SK-N-DZ (cell line): ENCODE data around the gene MAN1C1.
A peak's percentile ranks its signal among the peaks of the same experiment; 100 is the strongest.

Experiments
- DNase-seq: peaks from one replicate; pipeline ENCODE4 v3.0.0-alpha.2; 2015; ENCODE audit warnings: low spot score

MAN1C1 gene

GRCh38 chr1:25800703-25801377 is 184.2 kb downstream of the MAN1C1 start:
- DNase-seq, result no peak

- DNase-seq, result peak; percentile 54
Observed at GRCh38 chr1:25802915-25803314, 186.3 kb downstream of the MAN1C1 start.

GRCh38 chr1:25803368-25803767 is 186.8 kb downstream of the MAN1C1 start:
- DNase-seq, result no peak

GRCh38 chr1:25804244-25804963 is 187.8 kb downstream of the MAN1C1 start:
- no peak for DNase-seq

GRCh38 chr1:25804964-25805862 is 188.6 kb downstream of the MAN1C1 start:
- DNase-seq, result no peak

GRCh38 chr1:25805863-25806225 is 189.3 kb downstream of the MAN1C1 start:
- DNase-seq, result no peak

- DNase-seq, result no peak
Observed at GRCh38 chr1:25806418-25806817, 189.8 kb downstream of the MAN1C1 start.

- no peak for DNase-seq
Observed at GRCh38 chr1:25807480-25808390, 191.1 kb downstream of the MAN1C1 start.

GRCh38 chr1:25808481-25809244 is 192.1 kb downstream of the MAN1C1 start:
- no peak for DNase-seq

- no peak for DNase-seq
Observed at GRCh38 chr1:25809283-25809926, 192.8 kb downstream of the MAN1C1 start.

- DNase-seq, result no peak
Observed at GRCh38 chr1:25809929-25810328, 193.3 kb downstream of the MAN1C1 start.

GRCh38 chr1:25810341-25811299 is 194.0 kb downstream of the MAN1C1 start:
- DNase-seq, result no peak

GRCh38 chr1:25811384-25812082 is 194.9 kb downstream of the MAN1C1 start:
- no peak for DNase-seq

GRCh38 chr1:25813071-25813733 is 196.6 kb downstream of the MAN1C1 start:
- DNase-seq, result no peak

GRCh38 chr1:25813734-25814471 is 197.3 kb downstream of the MAN1C1 start:
- no peak for DNase-seq

- DNase-seq, result no peak
Observed at GRCh38 chr1:25814549-25815087, 198.0 kb downstream of the MAN1C1 start.
